Measurements from ENCODE around the gene CCPG1. TPM values are rescaled to one million over a fixed set of nuclear protein-coding genes. Genes with fewer than 3 reads are reported as not detected.
A peak's percentile ranks its signal among the peaks of the same experiment; 100 is the strongest.

The CCPG1 gene
- total and polyA plus RNA-seq, 2 of the 13 experiments (the other 11 are each of a cell fraction or from before 2014, with no cell fraction given): 16.1 to 19.5 TPM

- TF ChIP-seq ZNF775 (CRISPR knock-in tag; IDR thresholded peaks at IDR 0.05; ENCODE audit: borderline replicate concordance) (no peak), GATAD1 (CRISPR knock-in tag; IDR thresholded peaks at IDR 0.05) (peak; percentile 22; the same call in 1 of the 2 replicates), ZNF432 (CRISPR knock-in tag; IDR thresholded peaks at IDR 0.05; ENCODE audit: borderline replicate concordance) (no peak), CEBPG (CRISPR knock-in tag; IDR thresholded peaks at IDR 0.05) (peak; percentile 90), CENPT (CRISPR knock-in tag; IDR thresholded peaks at IDR 0.05; ENCODE audit: low read depth) (no peak), MAFK (conservative IDR thresholded peaks at IDR 0.05 in 1 of 2, IDR thresholded peaks at IDR 0.05 in 1 of 2; ENCODE audit: low read length in 2 of 2) (peak; percentile 52 to 77), SOX6 (IDR thresholded peaks at IDR 0.05) (no peak), SOX6 (CRISPR knock-in tag; IDR thresholded peaks at IDR 0.05) (no peak), HNF4A (CRISPR knock-in tag; IDR thresholded peaks at IDR 0.05) (peak; percentile 62; the same call in 1 of the 2 replicates), NRL (CRISPR knock-in tag; IDR thresholded peaks at IDR 0.05; ENCODE audit: borderline replicate concordance) (no peak), NFE2L2 (IDR thresholded peaks at IDR 0.05; ENCODE audit: low read length) (peak; percentile 51; the same call in 1 of the 2 replicates), ZNF180 (CRISPR knock-in tag; IDR thresholded peaks at IDR 0.05; ENCODE audit: borderline replicate concordance, low read depth) (no peak), ETS1 (CRISPR knock-in tag; IDR thresholded peaks at IDR 0.05) (no peak), TFE3 (CRISPR knock-in tag; IDR thresholded peaks at IDR 0.05) (no peak), ZNF17 (CRISPR knock-in tag; IDR thresholded peaks at IDR 0.05) (no peak), ZNF3 (CRISPR knock-in tag; IDR thresholded peaks at IDR 0.05) (no peak), ZFP36L1 (CRISPR knock-in tag; IDR thresholded peaks at IDR 0.05) (no peak), NFE2 (CRISPR knock-in tag; IDR thresholded peaks at IDR 0.05) (peak; percentile 77), EP300 (IDR thresholded peaks at IDR 0.05; ENCODE audit: low read depth in 2 of 2, low read length in 2 of 2) (no peak), EP300 (CRISPR knock-in tag; IDR thresholded peaks at IDR 0.05; ENCODE audit: borderline replicate concordance) (peak; percentile 31; the same call in 1 of the 2 replicates), ARID5B (CRISPR knock-in tag; IDR thresholded peaks at IDR 0.05) (0 out of 2 replicates have a peak, but pooled peaks have one; percentile 21), FOXP4 (CRISPR knock-in tag; IDR thresholded peaks at IDR 0.05) (no peak), ARID2 (CRISPR knock-in tag; IDR thresholded peaks at IDR 0.05; ENCODE audit: borderline replicate concordance) (no peak), SAP130 (CRISPR knock-in tag; IDR thresholded peaks at IDR 0.05; ENCODE audit: low read depth) (0 out of 2 replicates have a peak, but pooled peaks have one; percentile 21), TBP (CRISPR knock-in tag; IDR thresholded peaks at IDR 0.05) (no peak)
Measured at GRCh38 chr15:55403531-55403930, 4.6 kb downstream of the CCPG1 start (continued).

All from HepG2 (cell line).